Tibial nerve (tissue), 4 donors: ENCODE measurements around the gene TMEM135. TPM values are rescaled to one million over a fixed set of nuclear protein-coding genes. Genes with fewer than 3 reads are reported as not detected.

Source experiments
- DNase-seq, 2 donors: peaks; one replicate each; pipeline ENCODE4 v3.0.0-alpha.2; 2019; ENCODE audit warnings: low spot score in 2 of 2
- H3K27ac ChIP-seq, 4 donors: fragments of 200-600 bp; sonication (generic) in 3 of 4; one replicate each; pipeline ENCODE4 v1.5.1; 2017 to 2019; ENCODE audit warnings: mild to moderate bottlenecking in 1 of 4
- H3K27me3 ChIP-seq, 2 donors: fragments of 200-600 bp; sonication (generic) in 1 of 2; one replicate each; pipeline versions ENCODE4 v1.5.1 to v1.6.0; 2017 to 2019
- H3K36me3 ChIP-seq, 3 donors: fragments of 200-600 bp; sonication (generic); one replicate each; pipeline ENCODE4 v1.5.1; 2018 to 2019
- H3K4me1 ChIP-seq, 4 donors: fragments of 200-600 bp; sonication (generic) in 3 of 4; one replicate each; pipeline ENCODE4 v1.5.1; 2017 to 2019
- H3K4me3 ChIP-seq, 4 donors: fragments of 200-600 bp; sonication (generic) in 3 of 4; one replicate each; pipeline ENCODE4 v1.5.1; 2017 to 2019; ENCODE audit warnings: mild to moderate bottlenecking in 1 of 4, moderate library complexity in 1 of 4
- H3K9me3 ChIP-seq, 4 donors: fragments of 200-600 bp; sonication (generic) in 3 of 4; one replicate each; pipeline ENCODE4 v1.5.1; 2017 to 2019
- EP300 ChIP-seq, 2 donors: sonication (generic); formaldehyde crosslinking; IDR thresholded peaks; one replicate each; pipeline ENCODE4 v1.6.1; 2017; ENCODE audit warnings: antibody characterized with exemption in 2 of 2, mild to moderate bottlenecking in 1 of 2
- POLR2A ChIP-seq, 2 donors: fragments of 450-650 bp; IDR thresholded peaks; one replicate each; pipeline ENCODE4 v1.6.1; 2017; ENCODE audit warnings: antibody characterized with exemption in 2 of 2, mild to moderate bottlenecking in 2 of 2, moderate library complexity in 2 of 2
- WGBS, 2 donors: methylation state at CpG; one replicate each; pipeline ENCODE4 v1.1.5; 2018; 5-methylcytosine and 5-hydroxymethylcytosine counted together
- total RNA-seq, 4 donors: library from RNA; depleted of rRNA; stranded (reverse); fragments of >200 nt; gene quantifications; one replicate each; pipeline ENCODE4 v1.1.0, GENCODE V29; 2016
- TF ChIP-seq, protein P1 (sequence below), 5 experiments: fragments of 200-600 bp in 3 of 5; fragments of 450-650 bp in 2 of 5; sonication (generic) in 3 of 5; IDR thresholded peaks; one replicate each; pipeline ENCODE4 v1.5.1; 2016 to 2019; ENCODE audit warnings: antibody characterized with exemption in 5 of 5, mild to moderate bottlenecking in 3 of 5, moderate library complexity in 2 of 5

TMEM135 gene
- total RNA-seq, 4 donors from 2014 or later = 23.2 to 28.5 (median 25.6) TPM

DNA sequence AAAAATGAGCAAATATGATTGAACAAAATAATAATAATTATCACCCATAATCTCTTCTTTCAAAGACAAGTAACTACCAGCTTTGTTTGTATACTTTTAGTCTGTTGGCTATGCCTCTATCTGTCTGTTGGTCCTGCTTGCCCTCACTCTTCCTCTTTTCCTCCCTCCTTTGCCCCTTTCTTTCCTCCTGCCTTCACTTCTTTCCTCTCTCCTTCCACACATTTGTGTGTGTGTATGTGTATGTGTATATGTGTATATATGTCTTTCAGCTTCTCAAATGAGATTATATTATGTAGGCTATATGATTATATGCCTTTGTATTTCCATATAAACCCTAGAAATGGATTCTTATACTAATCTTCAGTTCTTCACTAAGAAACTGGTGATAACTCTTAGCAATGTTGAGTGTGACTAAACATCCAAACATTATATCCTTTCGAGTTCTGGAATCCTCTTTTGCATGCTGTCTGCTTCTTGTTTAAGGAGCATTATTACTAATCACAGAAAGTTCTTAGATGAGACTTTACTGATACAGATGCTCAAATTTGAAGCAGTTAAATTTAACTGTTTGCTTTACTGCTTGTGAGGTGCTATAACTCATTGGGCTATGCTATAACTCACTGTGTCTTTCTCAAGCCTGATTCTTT is 219.1 kb downstream of the TMEM135 start:
- Histone ChIP-seq H3K27me3 (no peaks in the 10 kb centered on the region), H3K9me3 (no peaks in the 10 kb centered on the region), H3K4me3 (no peak overlapping the region), H3K27ac (no peak overlapping the region), H3K36me3 (no peaks in the 10 kb centered on the region), H3K4me1 (peaks cover 0 to 24% (median 4%) of the 10 kb centered on the region in 4 donors)
- 92 to 94% methylated on average over 1 of the region's 1 CpG for WGBS, 2 donors
- no peak for DNase-seq
- TF ChIP-seq EP300 (IDR thresholded peaks at IDR 0.05) = no peak
- TF ChIP-seq POLR2A (IDR thresholded peaks at IDR 0.05) = no peak
- TF ChIP-seq, protein P1, sequence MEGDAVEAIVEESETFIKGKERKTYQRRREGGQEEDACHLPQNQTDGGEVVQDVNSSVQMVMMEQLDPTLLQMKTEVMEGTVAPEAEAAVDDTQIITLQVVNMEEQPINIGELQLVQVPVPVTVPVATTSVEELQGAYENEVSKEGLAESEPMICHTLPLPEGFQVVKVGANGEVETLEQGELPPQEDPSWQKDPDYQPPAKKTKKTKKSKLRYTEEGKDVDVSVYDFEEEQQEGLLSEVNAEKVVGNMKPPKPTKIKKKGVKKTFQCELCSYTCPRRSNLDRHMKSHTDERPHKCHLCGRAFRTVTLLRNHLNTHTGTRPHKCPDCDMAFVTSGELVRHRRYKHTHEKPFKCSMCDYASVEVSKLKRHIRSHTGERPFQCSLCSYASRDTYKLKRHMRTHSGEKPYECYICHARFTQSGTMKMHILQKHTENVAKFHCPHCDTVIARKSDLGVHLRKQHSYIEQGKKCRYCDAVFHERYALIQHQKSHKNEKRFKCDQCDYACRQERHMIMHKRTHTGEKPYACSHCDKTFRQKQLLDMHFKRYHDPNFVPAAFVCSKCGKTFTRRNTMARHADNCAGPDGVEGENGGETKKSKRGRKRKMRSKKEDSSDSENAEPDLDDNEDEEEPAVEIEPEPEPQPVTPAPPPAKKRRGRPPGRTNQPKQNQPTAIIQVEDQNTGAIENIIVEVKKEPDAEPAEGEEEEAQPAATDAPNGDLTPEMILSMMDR (IDR thresholded peaks at IDR 0.05) = no peak

DNA sequence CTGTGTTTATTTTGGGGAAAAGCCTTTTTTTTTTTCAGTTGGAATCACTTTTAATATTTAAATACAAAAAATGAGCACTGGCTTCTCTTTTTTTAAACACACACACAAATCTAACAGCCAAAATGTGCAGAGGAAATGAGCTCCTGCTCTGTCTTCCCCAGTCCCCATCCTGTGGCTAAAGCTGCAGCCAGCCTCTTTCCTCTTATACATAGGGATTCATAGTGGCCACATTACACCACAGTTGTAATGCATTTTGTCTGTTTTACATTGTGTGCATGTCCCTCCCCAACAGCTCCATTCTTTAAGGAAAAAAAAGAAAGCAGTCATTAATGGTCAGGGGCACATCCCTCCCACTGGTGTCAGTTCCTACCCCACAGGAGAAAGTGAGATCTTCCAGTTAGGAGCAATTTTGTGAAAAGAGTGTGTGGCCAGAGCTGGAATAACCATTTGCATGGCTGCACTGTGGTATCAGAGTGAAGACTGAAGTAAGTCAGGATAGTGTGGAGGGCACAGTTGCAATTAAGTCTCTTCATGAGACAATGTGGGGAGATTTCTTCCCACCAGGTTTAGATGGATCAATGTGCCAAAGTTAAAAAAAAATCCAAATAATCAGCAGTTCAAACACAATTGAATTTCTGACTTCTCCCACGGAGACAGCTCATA is 220.6 kb downstream of the TMEM135 start:
- Histone ChIP-seq H3K27me3 (no peaks in the 10 kb centered on the region), H3K9me3 (no peaks in the 10 kb centered on the region), H3K27ac (no peak overlapping the region), H3K36me3 (no peaks in the 10 kb centered on the region), H3K4me1 (peaks cover 0 to 31% (median 7%) of the 10 kb centered on the region in 4 donors), H3K4me3 (no peak overlapping the region)
- TF ChIP-seq POLR2A (IDR thresholded peaks at IDR 0.05) = no peak
- TF ChIP-seq EP300 (IDR thresholded peaks at IDR 0.05) = no peak
- TF ChIP-seq, protein P1 (IDR thresholded peaks at IDR 0.05) = no peak
- WGBS, 2 donors = 84 to 100% methylated on average over 1 of the region's 1 CpG
- DNase-seq = no peak

DNA sequence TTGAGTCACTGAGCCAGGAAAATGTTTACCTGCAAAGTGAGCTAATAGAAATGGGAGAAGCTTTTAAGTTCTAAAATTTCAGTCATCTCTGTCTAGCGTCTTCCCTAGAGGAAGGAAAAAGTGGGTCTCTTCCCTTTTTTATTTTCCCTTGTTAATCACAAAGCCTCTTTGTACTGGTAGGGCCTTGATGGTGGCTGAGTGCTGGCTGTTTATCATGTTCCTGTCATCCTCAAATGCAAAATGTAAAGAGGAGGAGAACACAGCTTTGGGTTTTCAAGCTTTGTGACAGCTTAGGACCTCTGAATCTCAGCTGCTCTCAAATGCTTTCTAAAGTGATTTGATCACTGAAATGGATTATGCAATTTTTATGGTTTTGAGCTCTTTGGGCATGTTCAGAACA is 222.0 kb downstream of the TMEM135 start:
- DNase-seq = no peak
- WGBS, 2 donors = 33 to 47% methylated on average over 1 of the region's 1 CpG
- Histone ChIP-seq H3K4me3 (no peak overlapping the region), H3K27me3 (no peaks in the 10 kb centered on the region), H3K4me1 (peaks cover 0 to 43% (median 7%) of the 10 kb centered on the region in 4 donors), H3K36me3 (no peaks in the 10 kb centered on the region), H3K27ac (peak overlapping the region in 1 of 4 donors; percentile 4), H3K9me3 (no peaks in the 10 kb centered on the region)
- TF ChIP-seq, protein P1 (IDR thresholded peaks at IDR 0.05) = no peak
- TF ChIP-seq POLR2A (IDR thresholded peaks at IDR 0.05) = no peak
- TF ChIP-seq EP300 (IDR thresholded peaks at IDR 0.05) = no peak

DNA sequence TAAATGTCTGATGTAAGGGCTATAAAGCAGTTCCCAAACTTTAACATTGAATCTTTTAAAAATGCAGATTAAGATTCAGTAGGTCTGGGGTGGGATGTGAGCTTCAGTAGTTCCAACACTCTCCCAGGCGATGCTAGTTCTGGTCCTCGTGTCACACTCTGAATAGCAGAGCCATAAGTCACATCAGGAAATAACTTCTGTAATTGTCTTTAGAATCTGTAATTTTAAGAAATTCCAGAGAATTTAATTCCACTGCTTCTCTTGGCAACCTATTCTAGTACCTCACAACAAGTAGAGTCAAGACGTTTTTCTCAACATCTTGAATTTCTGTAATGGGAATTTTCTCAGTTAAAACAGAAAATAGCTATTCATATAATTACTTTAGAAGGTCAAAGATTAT is 223.1 kb downstream of the TMEM135 start:
- DNase-seq = no peak
- H3K9me3 ChIP-seq = no peaks in the 10 kb centered on the region
- no peaks in the 10 kb centered on the region for H3K27me3 ChIP-seq
- H3K27ac ChIP-seq = peak overlapping the region in 2 of 4 donors; percentile 4 to 61
- H3K4me3 ChIP-seq = no peak overlapping the region
- 18 to 38% methylated on average over 3 of the region's 3 CpGs for WGBS, 2 donors
- TF ChIP-seq POLR2A (IDR thresholded peaks at IDR 0.05) (no peak), EP300 (IDR thresholded peaks at IDR 0.05) (no peak)
- H3K4me1 ChIP-seq = peaks cover 0 to 54% (median 7%) of the 10 kb centered on the region in 4 donors
- H3K36me3 ChIP-seq = no peaks in the 10 kb centered on the region

- Histone ChIP-seq H3K27me3 (no peaks in the 10 kb centered on the region), H3K36me3 (no peaks in the 10 kb centered on the region), H3K9me3 (no peaks in the 10 kb centered on the region), H3K4me1 (peaks cover 0 to 66% (median 10%) of the 10 kb centered on the region in 4 donors), H3K4me3 (no peak overlapping the region), H3K27ac (peak overlapping the region in 1 of 4 donors; percentile 64)
- TF ChIP-seq, protein P1 (IDR thresholded peaks at IDR 0.05) = no peak
- no peak for TF ChIP-seq EP300 (IDR thresholded peaks at IDR 0.05)
- TF ChIP-seq POLR2A (IDR thresholded peaks at IDR 0.05) = no peak
- 24 to 31% methylated on average over 2 of the region's 2 CpGs for WGBS, 2 donors
- DNase-seq = no peak
Observed at GRCh38 chr11:87263264-87263838, 225.6 kb downstream of the TMEM135 start.
